ENCODE results near the gene NARS2. TPM values are rescaled to one million over a fixed set of nuclear protein-coding genes. Genes with fewer than 3 reads are reported as not detected.

NARS2 gene
- total and polyA plus RNA-seq, 10 of the 15 experiments (the other 5 are each of a cell fraction or from before 2014, with no cell fraction given), result 22.2 to 45.3 (median 36.3) TPM

DNA sequence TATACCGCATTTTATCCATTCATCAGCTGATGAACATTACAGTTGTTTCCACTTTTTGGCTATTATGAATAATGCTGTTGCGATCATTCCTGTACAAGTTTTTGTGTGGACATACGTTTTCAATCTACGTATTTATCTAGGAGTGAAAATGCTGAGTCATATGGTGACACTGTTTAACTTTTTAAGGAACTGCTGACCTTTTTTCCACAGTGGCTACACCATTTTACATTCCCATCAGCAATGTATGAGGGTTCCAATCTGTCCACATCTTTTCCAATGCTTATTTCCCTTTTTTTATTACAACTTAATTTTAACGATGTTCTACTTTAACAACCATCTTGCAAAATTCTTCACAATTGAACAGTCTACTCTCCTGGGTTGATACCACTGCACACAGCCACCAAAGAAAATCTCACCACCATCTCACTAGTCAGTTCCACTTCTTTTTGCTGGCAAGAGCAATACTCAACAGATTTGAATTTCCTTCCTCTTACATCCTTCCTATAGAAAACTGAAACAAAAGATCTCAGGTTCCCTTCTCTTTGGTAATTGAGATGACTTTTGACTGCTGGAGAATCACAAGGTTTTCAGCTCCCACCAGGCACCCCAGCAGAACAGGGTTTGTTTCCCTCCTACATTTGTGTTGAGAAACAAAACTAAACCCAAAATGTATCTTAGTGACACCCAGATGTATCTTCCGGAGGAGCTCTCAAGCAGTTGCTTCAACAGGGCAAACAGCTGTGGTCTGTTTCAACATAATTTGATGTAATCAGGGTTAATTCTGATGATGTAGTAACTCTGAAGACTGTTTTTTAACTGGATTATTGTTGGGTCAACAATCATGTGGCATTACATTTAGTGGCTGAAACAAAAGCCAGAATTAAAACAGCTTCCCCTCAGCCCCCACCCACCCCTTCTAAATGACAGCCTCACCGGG lies 150.1 kb downstream of the NARS2 start:
- intact Hi-C loops (cut with micrococcal nuclease; ENCODE audit: unreplicated experiment), result loop anchor here (5.0 to 10.0 kb wide), 2 partner anchors 287 to 350 kb away; partner anchors contain the start of genes ALG8 and NDUFC2
- ATAC-seq, result peak; percentile 12
- Histone ChIP-seq H4K20me1 (ENCODE audit: control insufficient read depth, insufficient read depth) (no peaks in the 10 kb centered on the region), H3K9ac (ENCODE audit: control insufficient read depth, insufficient read depth, low read length) (peak overlapping the region; percentile 47; the same call in 1 of the 2 replicates), H3K4me2 (ENCODE audit: control insufficient read depth, insufficient read depth) (peak overlapping the region; percentile 88), H2AFZ (ENCODE audit: control insufficient read depth, low read depth, low read length) (peak overlapping the region; percentile 9), H3K36me3 (ENCODE audit: control insufficient read depth in 2 of 2, insufficient read depth in 2 of 2, low read length in 1 of 2) (no peaks in the 10 kb centered on the region), H3K9me3 (replicated peaks; ENCODE audit: control insufficient read depth, insufficient read depth, low read length) (no peaks in the 10 kb centered on the region; the same call in 2 of the 3 replicates), H3K79me2 (ENCODE audit: control insufficient read depth, insufficient read depth, low read length) (no peaks in the 10 kb centered on the region), H3K27ac (ENCODE audit: control insufficient read depth, insufficient read depth) (peak overlapping the region; percentile 73), H3K4me3 (peak overlapping the region; percentile 18; the same call in 1 of the 2 replicates), H3K27me3 (replicated peaks in 1 of 2; ENCODE audit: control insufficient read depth in 2 of 2, insufficient read depth in 2 of 2, low read length in 1 of 2) (no peaks in the 10 kb centered on the region), H3K4me1 (ENCODE audit: control insufficient read depth, insufficient read depth, low read length) (peaks cover 66% of the 10 kb centered on the region)
- SMC1A ChIA-PET (ENCODE audit: uncharacterized antibody, unreplicated experiment), result interaction anchor here (0.8 to 2.6 kb wide), 10 partner anchors 9 to 196 kb away, joined by 3 to 10 read pairs (median 4); no protein-coding TSS in a partner anchor
- POLR2A ChIA-PET, result interaction anchor here (1.3 kb wide), 1 partner anchor 27 kb away, joined by 3 read pairs; no protein-coding TSS in a partner anchor
- 8% methylated on average over 7 of the region's 7 CpGs for WGBS (ENCODE audit: insufficient coverage, insufficient replicate concordance, low lambda C conversion rate, missing lambda C conversion rate)
- FAIRE-seq, result no peak
- RAD21 ChIA-PET (ENCODE audit: unreplicated experiment), result interaction anchor here (0.8 to 2.1 kb wide), 5 partner anchors 9 to 196 kb away, joined by 3 to 10 read pairs (median 4); partner anchors contain the start of gene NARS2
- BruUV-seq (replicated peaks), result no TSS peak
- in situ Hi-C loops (cut with MboI), result no loop called here
- CTCF ChIA-PET, result interaction anchor here (1.2 to 11.9 kb wide), 7 partner anchors 9 to 196 kb away, joined by 3 to 280 read pairs (median 6); no protein-coding TSS in a partner anchor
- peak; percentile 70 for DNase-seq (ENCODE audit: low read depth, low spot score)
- TF ChIP-seq, protein P1, sequence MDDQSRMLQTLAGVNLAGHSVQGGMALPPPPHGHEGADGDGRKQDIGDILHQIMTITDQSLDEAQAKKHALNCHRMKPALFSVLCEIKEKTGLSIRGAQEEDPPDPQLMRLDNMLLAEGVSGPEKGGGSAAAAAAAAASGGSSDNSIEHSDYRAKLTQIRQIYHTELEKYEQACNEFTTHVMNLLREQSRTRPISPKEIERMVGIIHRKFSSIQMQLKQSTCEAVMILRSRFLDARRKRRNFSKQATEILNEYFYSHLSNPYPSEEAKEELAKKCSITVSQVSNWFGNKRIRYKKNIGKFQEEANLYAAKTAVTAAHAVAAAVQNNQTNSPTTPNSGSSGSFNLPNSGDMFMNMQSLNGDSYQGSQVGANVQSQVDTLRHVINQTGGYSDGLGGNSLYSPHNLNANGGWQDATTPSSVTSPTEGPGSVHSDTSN (IDR thresholded peaks at IDR 0.05; ENCODE audit: insufficient replicate concordance, low read depth, low read length), result no peak
- TF ChIP-seq PAX5 (IDR thresholded peaks at IDR 0.05; ENCODE audit: borderline replicate concordance, low read depth, low read length) (no peak), JUNB (IDR thresholded peaks at IDR 0.05) (peak; percentile 68), IKZF1 (conservative IDR thresholded peaks at IDR 0.05) (no peak), ESRRA (IDR thresholded peaks at IDR 0.05; ENCODE audit: low read length) (no peak), CREB1 (IDR thresholded peaks at IDR 0.05; ENCODE audit: low read depth) (0 out of 2 replicates have a peak, but pooled peaks have one; percentile 52), SUZ12 (IDR thresholded peaks at IDR 0.05; ENCODE audit: unreplicated experiment) (no peak), SPI1 (IDR thresholded peaks at IDR 0.05; ENCODE audit: borderline replicate concordance, insufficient read depth, low read depth, low read length) (0 out of 2 replicates have a peak, but pooled peaks have one; percentile 26), YBX1 (IDR thresholded peaks at IDR 0.05) (no peak), MYB (IDR thresholded peaks at IDR 0.05; ENCODE audit: borderline replicate concordance, low read depth, low read length) (no peak), SMAD5 (IDR thresholded peaks at IDR 0.05; ENCODE audit: low read depth) (no peak)
- TF ChIP-seq, protein P2, sequence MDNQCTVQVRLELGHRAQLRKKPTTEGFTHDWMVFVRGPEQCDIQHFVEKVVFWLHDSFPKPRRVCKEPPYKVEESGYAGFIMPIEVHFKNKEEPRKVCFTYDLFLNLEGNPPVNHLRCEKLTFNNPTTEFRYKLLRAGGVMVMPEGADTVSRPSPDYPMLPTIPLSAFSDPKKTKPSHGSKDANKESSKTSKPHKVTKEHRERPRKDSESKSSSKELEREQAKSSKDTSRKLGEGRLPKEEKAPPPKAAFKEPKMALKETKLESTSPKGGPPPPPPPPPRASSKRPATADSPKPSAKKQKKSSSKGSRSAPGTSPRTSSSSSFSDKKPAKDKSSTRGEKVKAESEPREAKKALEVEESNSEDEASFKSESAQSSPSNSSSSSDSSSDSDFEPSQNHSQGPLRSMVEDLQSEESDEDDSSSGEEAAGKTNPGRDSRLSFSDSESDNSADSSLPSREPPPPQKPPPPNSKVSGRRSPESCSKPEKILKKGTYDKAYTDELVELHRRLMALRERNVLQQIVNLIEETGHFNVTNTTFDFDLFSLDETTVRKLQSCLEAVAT (IDR thresholded peaks at IDR 0.05), result no peak
- TF ChIP-seq, protein P3, sequence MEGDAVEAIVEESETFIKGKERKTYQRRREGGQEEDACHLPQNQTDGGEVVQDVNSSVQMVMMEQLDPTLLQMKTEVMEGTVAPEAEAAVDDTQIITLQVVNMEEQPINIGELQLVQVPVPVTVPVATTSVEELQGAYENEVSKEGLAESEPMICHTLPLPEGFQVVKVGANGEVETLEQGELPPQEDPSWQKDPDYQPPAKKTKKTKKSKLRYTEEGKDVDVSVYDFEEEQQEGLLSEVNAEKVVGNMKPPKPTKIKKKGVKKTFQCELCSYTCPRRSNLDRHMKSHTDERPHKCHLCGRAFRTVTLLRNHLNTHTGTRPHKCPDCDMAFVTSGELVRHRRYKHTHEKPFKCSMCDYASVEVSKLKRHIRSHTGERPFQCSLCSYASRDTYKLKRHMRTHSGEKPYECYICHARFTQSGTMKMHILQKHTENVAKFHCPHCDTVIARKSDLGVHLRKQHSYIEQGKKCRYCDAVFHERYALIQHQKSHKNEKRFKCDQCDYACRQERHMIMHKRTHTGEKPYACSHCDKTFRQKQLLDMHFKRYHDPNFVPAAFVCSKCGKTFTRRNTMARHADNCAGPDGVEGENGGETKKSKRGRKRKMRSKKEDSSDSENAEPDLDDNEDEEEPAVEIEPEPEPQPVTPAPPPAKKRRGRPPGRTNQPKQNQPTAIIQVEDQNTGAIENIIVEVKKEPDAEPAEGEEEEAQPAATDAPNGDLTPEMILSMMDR (IDR thresholded peaks at IDR 0.05 in 2 of 3, conservative IDR thresholded peaks at IDR 0.05 in 1 of 3; ENCODE audit: control insufficient read depth in 2 of 3, extremely low read depth in 1 of 3, insufficient read depth in 1 of 3, low read depth in 3 of 3, low read length in 3 of 3), result no peak
- TF ChIP-seq, protein P4, sequence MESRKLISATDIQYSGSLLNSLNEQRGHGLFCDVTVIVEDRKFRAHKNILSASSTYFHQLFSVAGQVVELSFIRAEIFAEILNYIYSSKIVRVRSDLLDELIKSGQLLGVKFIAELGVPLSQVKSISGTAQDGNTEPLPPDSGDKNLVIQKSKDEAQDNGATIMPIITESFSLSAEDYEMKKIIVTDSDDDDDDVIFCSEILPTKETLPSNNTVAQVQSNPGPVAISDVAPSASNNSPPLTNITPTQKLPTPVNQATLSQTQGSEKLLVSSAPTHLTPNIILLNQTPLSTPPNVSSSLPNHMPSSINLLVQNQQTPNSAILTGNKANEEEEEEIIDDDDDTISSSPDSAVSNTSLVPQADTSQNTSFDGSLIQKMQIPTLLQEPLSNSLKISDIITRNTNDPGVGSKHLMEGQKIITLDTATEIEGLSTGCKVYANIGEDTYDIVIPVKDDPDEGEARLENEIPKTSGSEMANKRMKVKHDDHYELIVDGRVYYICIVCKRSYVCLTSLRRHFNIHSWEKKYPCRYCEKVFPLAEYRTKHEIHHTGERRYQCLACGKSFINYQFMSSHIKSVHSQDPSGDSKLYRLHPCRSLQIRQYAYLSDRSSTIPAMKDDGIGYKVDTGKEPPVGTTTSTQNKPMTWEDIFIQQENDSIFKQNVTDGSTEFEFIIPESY (IDR thresholded peaks at IDR 0.05), result no peak
